Endothelial cell of umbilical vein (primary cell): ENCODE results near the gene ZNF407.

Experiments used
- CTCF ChIP-seq, 2 donors: IDR thresholded peaks; 1 replicate in 1 of 2; 2 replicates in 1 of 2; pipeline ENCODE4 v1.5.1; 2011; ENCODE audit warnings: low read length in 2 of 2, mild to moderate bottlenecking in 2 of 2, moderate library complexity in 2 of 2, control low read depth in 1 of 2, inconsistent platforms in 1 of 2, low read depth in 1 of 2; ENCODE audit not compliant: insufficient read depth in 1 of 2; ENCODE audit errors: extremely low read depth in 1 of 2
- EZH2 ChIP-seq: IDR thresholded peaks from 2 replicates; pipeline ENCODE4 v1.6.1; 2012; ENCODE audit warnings: borderline replicate concordance, low read depth, mild to moderate bottlenecking, moderate library complexity, low read length, inconsistent platforms; ENCODE audit not compliant: severe bottlenecking
- JUN ChIP-seq: IDR thresholded peaks from 2 replicates; pipeline ENCODE4 v1.6.1; 2011; ENCODE audit warnings: borderline replicate concordance, low read depth; ENCODE audit not compliant: insufficient read length, insufficient read depth
- POLR2AphosphoS5 ChIP-seq: IDR thresholded peaks from 2 replicates; pipeline ENCODE4 v1.6.1; 2012; ENCODE audit warnings: low read depth, mild to moderate bottlenecking, control low read depth, low read length, moderate library complexity; ENCODE audit not compliant: insufficient read depth

DNA sequence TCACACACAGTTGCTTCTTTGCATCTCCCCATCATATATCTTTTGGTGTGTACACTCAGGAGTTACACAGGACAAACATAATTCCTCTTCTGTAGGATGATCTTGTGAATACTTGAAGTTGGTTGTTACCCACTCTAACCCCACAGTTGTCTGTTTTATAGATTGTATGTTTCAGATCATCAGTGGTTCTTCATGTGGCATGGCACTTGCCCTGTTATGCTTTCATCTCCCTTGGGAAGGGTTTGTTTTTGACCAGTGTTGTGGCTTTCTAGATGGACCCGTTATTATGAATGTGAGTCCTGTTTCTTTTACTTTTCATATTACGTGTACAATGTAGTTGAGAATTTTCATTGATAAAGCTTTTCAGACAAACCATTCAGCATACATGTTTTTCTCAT, 82.0 kb downstream of the ZNF407 start:
- TF ChIP-seq CTCF (IDR thresholded peaks at IDR 0.05; ENCODE audit: extremely low read depth in 1 of 2, insufficient read depth in 1 of 2, low read depth in 1 of 2, low read length in 2 of 2) (no peak), POLR2AphosphoS5 (no peak), JUN (no peak), EZH2 (no peak)
